ENCODE results near the gene CHD6. TPM values are rescaled to one million over a fixed set of nuclear protein-coding genes. Genes with fewer than 3 reads are reported as not detected.

The CHD6 gene
- total RNA-seq, 2 experiments from 2014 or later = 39.4 to 42.5 TPM

DNA sequence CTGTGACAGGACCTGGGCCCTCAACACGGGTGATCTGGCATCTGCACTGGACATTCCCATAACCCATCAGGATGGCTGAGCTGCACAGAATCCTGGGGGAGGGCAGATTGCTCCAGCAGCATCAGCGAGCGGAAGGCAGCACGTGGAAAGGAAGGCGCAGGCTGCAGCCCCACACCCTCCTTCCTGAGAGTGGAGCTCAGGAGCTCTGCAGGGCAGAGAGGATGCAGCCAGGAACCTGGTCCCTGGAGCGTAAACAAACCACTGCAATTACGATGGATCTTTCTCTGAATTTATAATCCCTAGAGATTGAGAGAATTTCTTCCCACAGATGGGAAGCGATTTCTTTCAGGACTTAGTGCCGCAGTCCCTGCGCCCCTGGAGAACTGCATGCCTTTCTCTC lies 211.8 kb downstream of the CHD6 start:
- H3K4me3 Mint-ChIP-seq = no peak overlapping the region
- POLR2A ChIA-PET = interaction anchor here (0.6 kb wide), 1 partner anchor 307 kb away, joined by 3 read pairs; no protein-coding TSS in a partner anchor
- peak overlapping the region; percentile 27 for H3K27ac Mint-ChIP-seq
- CTCF ChIA-PET = no interaction called here
- H3K4me1 Mint-ChIP-seq = peaks cover 28% of the 10 kb centered on the region
- H3K27me3 Mint-ChIP-seq = no peaks in the 10 kb centered on the region
- DNase-seq = no peak
- peaks cover 37% of the 10 kb centered on the region for H3K36me3 Mint-ChIP-seq (ENCODE audit: low read depth)
- H3K9me3 Mint-ChIP-seq = no peaks in the 10 kb centered on the region

DNA sequence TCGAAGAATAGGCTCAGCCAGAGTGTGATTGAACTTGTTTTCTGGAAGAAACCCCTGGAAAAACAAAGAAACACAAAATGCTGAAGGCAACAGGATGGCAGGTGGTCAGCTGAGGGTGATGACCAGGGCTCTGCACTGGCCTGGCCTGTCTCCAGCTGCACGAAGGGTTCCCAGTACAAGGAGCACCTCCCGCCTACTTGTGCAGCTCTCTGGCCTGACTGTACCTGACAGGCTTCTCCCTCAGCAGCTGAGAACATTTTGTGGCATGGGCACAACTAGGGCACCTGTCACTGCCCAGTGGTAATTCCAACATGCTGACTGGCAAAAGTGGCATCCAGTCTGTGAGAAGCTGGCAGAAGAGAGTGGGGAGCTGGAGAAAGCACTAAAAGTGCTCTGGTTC lies 212.7 kb downstream of the CHD6 start:
- no peaks in the 10 kb centered on the region for H3K27me3 Mint-ChIP-seq
- no peaks in the 10 kb centered on the region for H3K9me3 Mint-ChIP-seq
- peaks cover 37% of the 10 kb centered on the region for H3K36me3 Mint-ChIP-seq (ENCODE audit: low read depth)
- ChIA-PET CTCF (interaction anchor here (1.2 kb wide), 1 partner anchor 10 kb away, joined by 3 read pairs; no protein-coding TSS in a partner anchor), POLR2A (no interaction called here)
- DNase-seq = no peak
- H3K4me1 Mint-ChIP-seq = peaks cover 28% of the 10 kb centered on the region
- H3K27ac Mint-ChIP-seq = no peak overlapping the region
- H3K4me3 Mint-ChIP-seq = no peak overlapping the region

DNA sequence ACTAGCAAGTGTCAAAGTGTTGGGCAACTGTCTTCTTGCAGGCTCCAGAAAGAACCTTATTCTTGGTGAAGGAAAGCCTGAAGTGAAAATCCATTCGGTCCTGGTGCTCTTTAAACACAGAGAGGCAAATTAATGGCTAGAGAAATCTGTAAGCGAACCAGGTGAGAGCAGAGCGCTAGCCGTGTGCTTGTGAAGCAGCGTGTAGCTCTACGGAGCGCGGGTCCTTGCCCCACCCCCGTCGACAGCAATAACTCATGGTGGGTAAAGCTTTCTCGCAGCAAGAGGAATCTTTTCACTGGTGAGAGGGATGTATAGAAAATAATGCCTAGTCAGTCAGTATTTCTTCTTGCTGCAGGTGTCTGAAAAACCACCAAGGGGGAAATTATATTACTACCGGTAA lies 214.6 kb downstream of the CHD6 start:
- DNase-seq = no peak
- H3K27ac Mint-ChIP-seq = no peak overlapping the region
- H3K9me3 Mint-ChIP-seq = no peaks in the 10 kb centered on the region
- peaks cover 17% of the 10 kb centered on the region for H3K4me1 Mint-ChIP-seq
- CTCF ChIA-PET = no interaction called here
- H3K36me3 Mint-ChIP-seq (ENCODE audit: low read depth) = peaks cover 28% of the 10 kb centered on the region
- POLR2A ChIA-PET = no interaction called here
- no peak overlapping the region for H3K4me3 Mint-ChIP-seq
- H3K27me3 Mint-ChIP-seq = no peaks in the 10 kb centered on the region

DNA sequence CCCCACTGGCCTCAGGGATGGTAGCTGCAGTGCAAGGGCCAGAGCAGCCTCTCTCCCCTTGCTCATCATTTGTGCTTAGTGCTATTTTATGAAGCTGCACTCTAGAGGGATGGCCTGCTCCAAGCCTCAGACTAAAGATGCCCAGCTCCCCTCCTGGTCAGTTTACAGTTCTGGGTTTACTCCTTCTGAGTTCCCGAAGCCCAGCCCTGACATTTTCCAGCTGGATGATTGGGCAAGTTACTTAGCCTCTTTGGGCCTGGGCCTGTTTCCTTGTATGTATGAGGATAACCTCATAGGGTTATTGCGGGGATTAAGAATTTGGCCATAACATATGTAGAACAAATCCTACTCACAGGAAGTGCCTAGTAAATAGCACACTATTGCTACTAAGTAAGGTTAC lies 219.8 kb downstream of the CHD6 start:
- no peak overlapping the region for H3K27ac Mint-ChIP-seq
- POLR2A ChIA-PET = no interaction called here
- H3K4me3 Mint-ChIP-seq = no peak overlapping the region

DNA sequence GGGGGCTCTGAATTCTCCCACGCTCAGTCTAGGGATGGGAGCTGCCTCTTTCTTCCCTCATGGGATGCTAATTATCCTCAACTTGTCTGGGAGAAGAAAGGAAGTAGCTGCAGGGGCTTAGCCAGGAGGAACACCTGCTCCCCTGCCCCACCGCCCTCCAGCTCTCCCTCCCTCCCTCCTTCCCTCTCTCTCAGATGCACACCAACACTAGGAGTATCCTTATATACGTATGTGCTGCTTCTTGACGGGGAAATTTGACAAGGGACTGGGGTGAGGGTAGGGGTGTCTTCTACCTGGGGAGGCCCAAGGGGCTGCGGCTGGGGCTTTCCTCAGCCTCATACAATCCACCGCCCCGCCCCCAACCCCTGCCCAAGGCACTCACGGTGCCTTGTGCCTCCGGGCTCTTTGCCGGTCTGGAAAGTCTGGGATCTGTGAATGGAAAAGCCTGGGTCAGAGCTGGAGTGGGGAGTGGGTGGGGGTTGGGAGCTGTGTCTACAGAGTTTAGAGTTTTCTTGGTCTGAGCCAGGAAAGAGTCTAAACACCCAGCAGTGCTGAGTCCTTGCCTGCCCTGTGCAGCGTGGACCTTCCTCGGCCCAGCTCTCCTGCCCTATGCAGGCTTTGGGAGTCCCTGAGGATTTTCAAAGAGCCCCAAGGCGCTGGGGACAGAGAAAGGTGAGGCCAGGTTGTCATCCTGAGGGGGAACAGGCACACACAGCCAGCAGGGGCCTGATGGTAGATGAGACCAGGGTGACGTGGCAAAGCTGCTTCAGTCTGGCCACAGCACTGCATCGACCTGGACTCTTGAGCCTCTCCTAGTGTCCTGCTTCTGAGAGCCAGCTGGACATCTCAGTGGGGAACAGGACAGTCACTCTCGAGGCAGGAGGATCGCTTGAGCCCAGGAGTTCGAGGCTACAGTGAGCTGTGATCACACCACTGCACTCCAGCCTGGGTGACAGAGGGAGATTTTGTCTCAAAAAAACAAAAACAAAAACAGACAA lies 222.2 kb downstream of the CHD6 start:
- DNase-seq = no peak
- ChIA-PET CTCF (interaction anchor here (0.8 kb wide), 1 partner anchor 15 kb away, joined by 3 read pairs; no protein-coding TSS in a partner anchor), POLR2A (no interaction called here)
- Mint-ChIP-seq H3K4me1 (no peaks in the 10 kb centered on the region), H3K4me3 (no peak overlapping the region), H3K27ac (no peak overlapping the region), H3K9me3 (no peaks in the 10 kb centered on the region), H3K36me3 (ENCODE audit: low read depth) (no peaks in the 10 kb centered on the region), H3K27me3 (no peaks in the 10 kb centered on the region)

More for the DNA sequence above, 219.8 kb downstream of the CHD6 start:
- Mint-ChIP-seq H3K4me1 (no peaks in the 10 kb centered on the region), H3K27me3 (no peaks in the 10 kb centered on the region), H3K36me3 (ENCODE audit: low read depth) (peaks cover 9% of the 10 kb centered on the region), H3K9me3 (no peaks in the 10 kb centered on the region)
- no peak for DNase-seq
- CTCF ChIA-PET = interaction anchor here (1.6 kb wide), 1 partner anchor 13 kb away, joined by 6 read pairs; no protein-coding TSS in a partner anchor

DNA sequence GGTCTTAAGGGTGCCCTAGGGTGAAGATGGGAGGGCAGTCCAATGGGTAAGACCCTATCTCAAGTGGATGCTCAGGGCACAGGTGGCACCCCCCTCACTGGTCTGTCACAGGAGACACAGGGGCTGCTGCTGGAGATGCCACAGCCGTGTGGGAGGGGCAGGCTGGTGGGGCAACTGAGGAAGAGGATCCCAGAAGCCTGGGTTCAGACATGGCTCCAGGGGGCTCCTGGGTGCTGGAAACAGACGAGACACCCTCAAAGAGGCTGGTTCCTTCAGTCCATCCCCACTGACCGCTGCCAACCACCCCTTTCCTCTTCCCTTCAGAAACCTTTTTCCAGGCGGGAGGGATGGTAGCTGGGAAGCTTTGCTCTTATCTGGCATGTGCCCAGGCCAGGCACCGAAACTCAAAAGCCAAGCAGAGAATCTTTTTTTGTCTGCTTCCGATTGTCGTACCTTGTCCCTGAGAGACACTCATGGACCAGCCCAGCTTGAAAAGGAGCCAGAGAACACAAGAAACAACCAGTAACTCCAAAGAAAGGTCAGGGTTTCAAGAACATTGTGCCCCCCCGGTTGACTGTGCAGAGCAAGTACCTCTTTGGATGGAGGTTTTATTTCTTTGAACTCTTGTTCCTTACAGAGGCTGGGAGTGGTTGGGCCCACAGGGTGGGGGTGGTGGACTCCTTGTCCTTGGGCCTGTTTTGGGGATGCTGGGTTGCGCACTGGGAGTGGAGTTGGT lies 223.1 kb downstream of the CHD6 start:
- POLR2A ChIA-PET = no interaction called here
- Mint-ChIP-seq H3K36me3 (ENCODE audit: low read depth) (no peaks in the 10 kb centered on the region), H3K27ac (no peak overlapping the region), H3K27me3 (peaks cover 3% of the 10 kb centered on the region), H3K4me1 (no peaks in the 10 kb centered on the region), H3K4me3 (no peak overlapping the region), H3K9me3 (no peaks in the 10 kb centered on the region)
- CTCF ChIA-PET = no interaction called here
- no peak for DNase-seq

DNA sequence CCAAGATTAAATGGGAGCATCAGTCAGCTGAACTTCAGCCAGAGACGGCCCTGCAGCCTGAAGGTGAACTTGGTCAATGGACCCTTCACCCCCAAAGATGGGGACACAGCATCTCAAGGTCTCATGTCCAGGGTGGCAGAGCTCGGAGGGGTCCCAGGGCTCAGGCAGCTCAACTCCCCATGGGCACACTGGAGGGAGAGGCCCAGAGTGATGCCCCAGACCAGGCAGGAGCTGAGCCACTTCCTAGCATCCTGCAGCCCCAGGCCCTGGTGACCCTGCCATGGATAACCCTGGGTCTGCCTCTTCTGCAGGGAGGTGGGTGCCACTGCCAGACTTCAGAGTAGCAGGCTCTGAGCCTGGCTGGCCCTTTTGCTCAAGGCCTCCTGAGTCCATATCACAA lies 224.1 kb downstream of the CHD6 start:
- no peak for DNase-seq
- H3K36me3 Mint-ChIP-seq (ENCODE audit: low read depth) = no peaks in the 10 kb centered on the region
- ChIA-PET POLR2A (no interaction called here), CTCF (no interaction called here)
- no peak overlapping the region for H3K4me3 Mint-ChIP-seq
- H3K27me3 Mint-ChIP-seq = peaks cover 3% of the 10 kb centered on the region
- H3K4me1 Mint-ChIP-seq = no peaks in the 10 kb centered on the region
- no peaks in the 10 kb centered on the region for H3K9me3 Mint-ChIP-seq
- H3K27ac Mint-ChIP-seq = no peak overlapping the region

DNA sequence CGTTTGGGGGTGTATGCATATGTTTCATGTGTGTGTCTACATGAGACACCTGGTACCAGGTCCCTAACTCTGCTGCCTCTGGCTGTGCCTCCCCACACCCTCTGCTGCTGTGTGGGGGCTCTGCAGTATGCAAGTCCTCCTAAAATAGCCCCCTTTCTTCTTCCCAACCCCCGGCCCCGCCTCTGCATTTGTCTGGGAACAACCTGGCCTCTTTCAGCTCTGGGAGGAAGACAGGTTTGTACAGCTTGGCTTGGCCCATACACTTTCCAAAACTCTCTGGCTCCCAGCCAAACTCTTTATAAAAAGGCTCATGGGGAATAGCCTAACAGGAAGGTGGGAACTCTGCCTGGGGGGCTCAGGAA lies 224.5 kb downstream of the CHD6 start:
- no peak overlapping the region for H3K27ac Mint-ChIP-seq

DNA sequence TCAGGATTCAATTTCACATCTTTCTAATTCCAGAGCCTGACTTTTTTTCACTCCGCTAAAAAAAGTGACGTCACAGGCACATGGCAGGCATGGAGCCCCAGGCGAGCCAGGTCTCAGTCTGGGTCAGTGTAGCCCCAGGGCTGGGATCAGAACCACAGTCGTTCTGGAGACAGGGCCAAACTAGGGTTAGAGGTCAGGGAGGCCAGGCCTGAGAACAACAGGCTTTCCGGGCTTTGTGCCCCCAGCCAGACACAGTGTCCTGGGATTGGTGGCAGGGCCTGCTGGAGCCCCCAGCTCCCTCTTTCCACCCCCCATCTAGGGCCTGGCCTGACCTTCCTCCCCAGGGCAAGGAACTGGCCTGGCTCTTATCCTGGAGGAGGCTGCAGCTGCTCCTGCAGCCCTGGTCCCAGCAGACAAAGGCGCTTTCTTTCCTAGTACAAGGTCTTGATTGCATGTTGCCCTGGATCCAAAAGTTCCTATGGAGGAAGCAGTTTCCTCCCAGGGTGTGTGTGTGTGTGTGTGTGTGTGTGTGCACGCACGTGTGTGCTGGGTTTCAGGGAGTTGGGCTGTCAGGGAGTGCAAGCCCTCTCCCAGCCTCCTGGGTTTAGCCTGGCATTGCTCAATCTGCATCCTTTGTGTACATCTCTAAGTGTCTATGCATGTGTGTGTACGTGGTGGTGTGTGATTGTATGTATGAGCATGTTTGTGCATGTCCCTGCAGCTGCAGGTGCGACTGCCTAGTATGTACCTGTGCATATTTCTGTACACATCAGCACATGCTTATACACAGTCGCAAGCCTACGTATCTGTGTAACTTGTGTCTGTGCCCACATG lies 225.1 kb downstream of the CHD6 start:
- no peak overlapping the region for H3K27ac Mint-ChIP-seq
- no peak for DNase-seq
- POLR2A ChIA-PET = no interaction called here
- no peak overlapping the region for H3K4me3 Mint-ChIP-seq
- peaks cover 4% of the 10 kb centered on the region for H3K27me3 Mint-ChIP-seq
- H3K36me3 Mint-ChIP-seq (ENCODE audit: low read depth) = no peaks in the 10 kb centered on the region
- no peaks in the 10 kb centered on the region for H3K4me1 Mint-ChIP-seq
- CTCF ChIA-PET = no interaction called here
- H3K9me3 Mint-ChIP-seq = no peaks in the 10 kb centered on the region

More for the DNA sequence above, 224.5 kb downstream of the CHD6 start:
- H3K4me3 Mint-ChIP-seq = no peak overlapping the region
- no peak for DNase-seq
- no peaks in the 10 kb centered on the region for H3K4me1 Mint-ChIP-seq
- H3K27me3 Mint-ChIP-seq = peaks cover 3% of the 10 kb centered on the region
- H3K9me3 Mint-ChIP-seq = no peaks in the 10 kb centered on the region
- CTCF ChIA-PET = no interaction called here
- H3K36me3 Mint-ChIP-seq (ENCODE audit: low read depth) = no peaks in the 10 kb centered on the region
- POLR2A ChIA-PET = no interaction called here

DNA sequence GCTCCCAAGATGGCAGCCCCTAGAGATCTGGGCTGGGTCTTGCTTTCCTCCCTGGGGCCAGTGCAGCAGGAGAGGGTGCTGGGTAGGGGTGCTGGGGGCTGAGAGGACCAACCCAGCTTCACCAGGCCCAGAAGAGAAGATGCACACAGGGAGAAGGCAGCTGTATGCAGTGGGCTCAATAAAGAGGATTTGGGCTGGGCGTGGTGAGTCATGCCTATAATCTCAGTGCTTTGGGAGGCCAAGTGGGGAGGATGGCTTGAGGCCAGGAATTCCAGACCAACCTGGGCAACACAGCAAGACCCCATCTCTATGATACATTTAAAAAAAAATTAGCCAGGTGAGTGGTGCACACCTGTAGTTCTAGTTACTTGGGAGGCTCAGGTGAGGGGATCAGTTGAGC lies 225.9 kb downstream of the CHD6 start:
- Mint-ChIP-seq H3K9me3 (no peaks in the 10 kb centered on the region), H3K4me3 (no peak overlapping the region), H3K4me1 (no peaks in the 10 kb centered on the region), H3K27ac (no peak overlapping the region), H3K27me3 (peaks cover 4% of the 10 kb centered on the region), H3K36me3 (ENCODE audit: low read depth) (no peaks in the 10 kb centered on the region)
- POLR2A ChIA-PET = no interaction called here
- DNase-seq = no peak
- CTCF ChIA-PET = no interaction called here

DNA sequence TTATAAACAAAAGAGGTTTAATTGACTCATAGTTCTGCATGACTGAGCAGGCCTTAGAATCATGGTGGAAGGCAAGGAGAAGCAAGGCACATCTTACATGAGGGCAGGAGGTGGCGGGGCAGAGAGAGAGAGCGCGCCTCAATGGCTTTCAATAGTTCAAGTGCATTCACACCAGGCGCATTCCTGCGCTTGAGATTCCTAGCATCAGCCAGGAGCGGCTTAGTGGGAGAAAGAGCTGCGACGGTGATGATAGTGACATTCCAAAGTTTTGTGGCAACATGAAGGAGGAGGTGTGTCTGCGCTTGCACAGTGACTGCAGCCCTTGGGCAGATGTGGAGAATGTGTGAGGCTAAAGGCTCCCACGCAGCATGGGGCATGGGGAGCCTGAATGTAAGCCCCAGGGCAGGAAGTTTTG lies 226.6 kb downstream of the CHD6 start:
- no peaks in the 10 kb centered on the region for H3K36me3 Mint-ChIP-seq (ENCODE audit: low read depth)
- CTCF ChIA-PET = no interaction called here
- no peaks in the 10 kb centered on the region for H3K9me3 Mint-ChIP-seq

DNA sequence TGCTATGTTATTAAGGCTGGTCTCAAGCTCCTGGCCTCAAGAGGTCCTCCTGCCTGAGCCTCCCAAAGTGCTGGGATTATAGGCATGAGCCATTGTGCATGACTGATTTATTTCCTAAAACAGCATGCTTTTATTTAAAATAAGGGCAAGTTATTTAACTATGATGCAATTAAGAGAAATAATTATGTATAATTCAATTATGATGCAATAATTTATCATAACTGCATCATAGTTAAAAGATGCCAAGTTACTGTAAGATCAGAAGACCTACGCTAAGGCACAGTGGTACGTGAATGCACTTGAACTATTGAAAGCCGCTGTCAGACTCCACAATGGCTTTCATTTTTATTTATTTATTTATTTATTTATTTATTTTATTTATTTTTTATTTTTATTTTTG lies 227.3 kb downstream of the CHD6 start:
- Mint-ChIP-seq H3K27ac (no peak overlapping the region), H3K27me3 (peaks cover 4% of the 10 kb centered on the region), H3K36me3 (ENCODE audit: low read depth) (no peaks in the 10 kb centered on the region), H3K4me1 (no peaks in the 10 kb centered on the region), H3K4me3 (no peak overlapping the region), H3K9me3 (no peaks in the 10 kb centered on the region)
- CTCF ChIA-PET = no interaction called here
- DNase-seq = no peak
- POLR2A ChIA-PET = no interaction called here

More for the DNA sequence above, 226.6 kb downstream of the CHD6 start:
- POLR2A ChIA-PET = no interaction called here
- Mint-ChIP-seq H3K27me3 (peaks cover 4% of the 10 kb centered on the region), H3K4me3 (no peak overlapping the region), H3K4me1 (no peaks in the 10 kb centered on the region), H3K27ac (no peak overlapping the region)
- DNase-seq = no peak

DNA sequence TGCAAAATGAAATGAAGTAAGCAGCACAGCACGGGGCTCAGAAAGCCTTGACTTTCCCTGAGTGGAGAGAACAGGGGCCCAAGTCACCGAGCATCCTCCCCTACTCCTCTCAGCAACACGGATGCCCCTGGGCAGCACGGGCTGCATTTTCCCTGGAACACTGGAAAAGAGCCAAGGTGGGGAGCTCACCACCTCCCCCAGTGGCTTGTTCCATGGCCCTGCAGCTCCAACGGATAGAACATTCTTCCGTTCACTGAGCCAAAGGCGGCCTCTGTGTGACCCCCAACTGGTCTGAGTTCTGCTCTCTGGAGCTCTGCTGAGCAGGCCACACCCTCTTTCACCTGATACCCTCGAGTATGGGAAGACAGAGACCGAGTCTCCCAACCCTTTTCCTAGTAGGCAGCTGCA lies 230.7 kb downstream of the CHD6 start:
- Mint-ChIP-seq H3K27ac (no peak overlapping the region), H3K27me3 (peaks cover 4% of the 10 kb centered on the region), H3K4me1 (no peaks in the 10 kb centered on the region), H3K9me3 (no peaks in the 10 kb centered on the region), H3K4me3 (no peak overlapping the region), H3K36me3 (ENCODE audit: low read depth) (no peaks in the 10 kb centered on the region)
- DNase-seq = no peak
- CTCF ChIA-PET = no interaction called here
- POLR2A ChIA-PET = no interaction called here

Data from activated CD4-positive, alpha-beta T cell treated with anti-CD3 and anti-CD28 coated beads, Interleukin-2, amount 10 ng/mL, durations not matched to agents 7 days and 5 days (primary cell).